ENCODE measurements around the gene ARHGDIG. TPM values are rescaled to one million over a fixed set of nuclear protein-coding genes. Genes with fewer than 3 reads are reported as not detected.

Gene ARHGDIG
- total and polyA plus RNA-seq, 2 of the 4 experiments (the other 2 are of a cell fraction): 0.24 to 0.36 TPM

DNA sequence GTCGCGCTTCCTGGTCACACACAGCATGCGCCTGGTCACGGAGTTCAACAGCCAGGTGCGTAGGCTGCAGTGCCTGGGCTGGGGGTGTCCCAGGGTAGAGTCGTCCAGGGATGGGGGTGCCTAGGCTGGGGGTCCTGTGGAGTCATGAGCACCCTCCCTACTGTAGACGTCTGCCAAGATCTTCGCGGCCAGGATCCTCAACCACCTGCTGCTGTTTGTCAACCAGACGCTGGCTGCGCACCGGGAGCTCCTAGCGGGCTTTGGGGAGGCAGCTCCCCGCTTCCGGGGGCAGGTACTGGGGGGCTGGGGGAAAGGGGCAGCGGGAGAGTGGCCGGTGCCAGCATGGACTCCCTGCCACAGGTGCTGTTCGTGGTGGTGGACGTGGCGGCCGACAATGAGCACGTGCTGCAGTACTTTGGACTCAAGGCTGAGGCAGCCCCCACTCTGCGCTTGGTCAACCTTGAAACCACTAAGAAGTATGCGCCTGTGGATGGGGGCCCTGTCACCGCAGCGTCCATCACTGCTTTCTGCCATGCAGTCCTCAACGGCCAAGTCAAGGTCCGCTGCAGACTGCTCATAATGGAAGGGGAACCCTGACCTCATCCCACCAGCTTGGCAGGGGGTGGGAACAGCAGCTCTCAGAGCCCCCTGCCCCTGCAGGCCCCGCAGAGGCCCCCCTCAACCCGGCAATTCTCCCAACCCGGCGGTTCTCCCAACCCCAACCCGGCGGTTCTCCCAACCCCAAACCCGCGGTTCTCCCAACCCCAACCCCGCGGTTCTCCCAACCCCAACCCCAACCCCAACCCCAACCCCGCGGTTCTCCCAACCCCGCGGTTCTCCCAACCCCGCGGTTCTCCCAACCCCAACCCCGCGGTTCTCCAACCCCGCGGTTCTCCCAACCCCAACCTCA, 5.0 kb downstream of the ARHGDIG start:
- intact Hi-C loops (cut with micrococcal nuclease) (no loop called here), dilution Hi-C loops (cut with HindIII; ENCODE audit: low sequenced_read_pairs, unreplicated experiment) (no loop called here)
- H2BK20ac ChIP-seq (ENCODE audit: low read depth, low read length): no peak overlapping the region
- TF ChIP-seq RCOR1 (IDR thresholded peaks at IDR 0.05; ENCODE audit: insufficient replicate concordance, low read length) (no peak), CHD1 (IDR thresholded peaks at IDR 0.05; ENCODE audit: low read depth, low read length) (no peak), MAFK (IDR thresholded peaks at IDR 0.05; ENCODE audit: low read depth, low read length) (no peak), POLR2A (IDR thresholded peaks at IDR 0.05; ENCODE audit: low read depth, low read length) (no peak), FOS (IDR thresholded peaks at IDR 0.05; ENCODE audit: low read depth, low read length) (no peak), SMC3 (IDR thresholded peaks at IDR 0.05; ENCODE audit: low read depth, low read length) (no peak), MXI1 (IDR thresholded peaks at IDR 0.05; ENCODE audit: borderline replicate concordance, low read depth, low read length) (no peak), RFX5 (IDR thresholded peaks at IDR 0.05; ENCODE audit: low read depth, low read length) (no peak), BHLHE40 (IDR thresholded peaks at IDR 0.05; ENCODE audit: low read depth, low read length) (no peak), CEBPB (IDR thresholded peaks at IDR 0.05; ENCODE audit: low read depth, low read length) (no peak), MAZ (IDR thresholded peaks at IDR 0.05; ENCODE audit: borderline replicate concordance, low read depth, low read length) (no peak), NFE2L2 (IDR thresholded peaks at IDR 0.05; ENCODE audit: low read depth, low read length) (no peak)
- TF ChIP-seq, protein P1, sequence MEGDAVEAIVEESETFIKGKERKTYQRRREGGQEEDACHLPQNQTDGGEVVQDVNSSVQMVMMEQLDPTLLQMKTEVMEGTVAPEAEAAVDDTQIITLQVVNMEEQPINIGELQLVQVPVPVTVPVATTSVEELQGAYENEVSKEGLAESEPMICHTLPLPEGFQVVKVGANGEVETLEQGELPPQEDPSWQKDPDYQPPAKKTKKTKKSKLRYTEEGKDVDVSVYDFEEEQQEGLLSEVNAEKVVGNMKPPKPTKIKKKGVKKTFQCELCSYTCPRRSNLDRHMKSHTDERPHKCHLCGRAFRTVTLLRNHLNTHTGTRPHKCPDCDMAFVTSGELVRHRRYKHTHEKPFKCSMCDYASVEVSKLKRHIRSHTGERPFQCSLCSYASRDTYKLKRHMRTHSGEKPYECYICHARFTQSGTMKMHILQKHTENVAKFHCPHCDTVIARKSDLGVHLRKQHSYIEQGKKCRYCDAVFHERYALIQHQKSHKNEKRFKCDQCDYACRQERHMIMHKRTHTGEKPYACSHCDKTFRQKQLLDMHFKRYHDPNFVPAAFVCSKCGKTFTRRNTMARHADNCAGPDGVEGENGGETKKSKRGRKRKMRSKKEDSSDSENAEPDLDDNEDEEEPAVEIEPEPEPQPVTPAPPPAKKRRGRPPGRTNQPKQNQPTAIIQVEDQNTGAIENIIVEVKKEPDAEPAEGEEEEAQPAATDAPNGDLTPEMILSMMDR (conservative IDR thresholded peaks at IDR 0.05; ENCODE audit: low read depth, low read length): no peak
- TF ChIP-seq, protein P2, sequence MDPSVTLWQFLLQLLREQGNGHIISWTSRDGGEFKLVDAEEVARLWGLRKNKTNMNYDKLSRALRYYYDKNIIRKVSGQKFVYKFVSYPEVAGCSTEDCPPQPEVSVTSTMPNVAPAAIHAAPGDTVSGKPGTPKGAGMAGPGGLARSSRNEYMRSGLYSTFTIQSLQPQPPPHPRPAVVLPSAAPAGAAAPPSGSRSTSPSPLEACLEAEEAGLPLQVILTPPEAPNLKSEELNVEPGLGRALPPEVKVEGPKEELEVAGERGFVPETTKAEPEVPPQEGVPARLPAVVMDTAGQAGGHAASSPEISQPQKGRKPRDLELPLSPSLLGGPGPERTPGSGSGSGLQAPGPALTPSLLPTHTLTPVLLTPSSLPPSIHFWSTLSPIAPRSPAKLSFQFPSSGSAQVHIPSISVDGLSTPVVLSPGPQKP (IDR thresholded peaks at IDR 0.05; ENCODE audit: borderline replicate concordance, low read depth, low read length): no peak
- TF ChIP-seq, protein P3, sequence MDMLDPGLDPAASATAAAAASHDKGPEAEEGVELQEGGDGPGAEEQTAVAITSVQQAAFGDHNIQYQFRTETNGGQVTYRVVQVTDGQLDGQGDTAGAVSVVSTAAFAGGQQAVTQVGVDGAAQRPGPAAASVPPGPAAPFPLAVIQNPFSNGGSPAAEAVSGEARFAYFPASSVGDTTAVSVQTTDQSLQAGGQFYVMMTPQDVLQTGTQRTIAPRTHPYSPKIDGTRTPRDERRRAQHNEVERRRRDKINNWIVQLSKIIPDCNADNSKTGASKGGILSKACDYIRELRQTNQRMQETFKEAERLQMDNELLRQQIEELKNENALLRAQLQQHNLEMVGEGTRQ (IDR thresholded peaks at IDR 0.05; ENCODE audit: low read depth, low read length): no peak

More for the DNA sequence above, 5.0 kb downstream of the ARHGDIG start:
- no peak overlapping the region for H2BK15ac ChIP-seq (ENCODE audit: low read depth, low read length)
- H2AFZ ChIP-seq (replicated peaks; ENCODE audit: low read length, poor library complexity): no peak overlapping the region
- H4K8ac ChIP-seq (ENCODE audit: low read depth in 2 of 2, low read length in 2 of 2): no peak overlapping the region
- H3K14ac ChIP-seq (replicated peaks; ENCODE audit: low read depth, low read length): no peak overlapping the region
- peaks cover 16% of the 10 kb centered on the region for H3K27me3 ChIP-seq (ENCODE audit: control insufficient read depth, insufficient read depth, low read length)
- H2AK5ac ChIP-seq (ENCODE audit: low read depth, low read length): no peak overlapping the region
- H2BK120ac ChIP-seq (ENCODE audit: low read depth, low read length): no peak overlapping the region
- H3K4ac ChIP-seq (ENCODE audit: low read depth, low read length): no peak overlapping the region
- no TSS peak for BruUV-seq (replicated peaks)
- no peak overlapping the region for H3K27ac ChIP-seq (ENCODE audit: insufficient read depth, low read length)
- no peak overlapping the region for H2BK5ac ChIP-seq (ENCODE audit: low read depth, low read length, poor library complexity, severe bottlenecking)
- H3K4me2 ChIP-seq (ENCODE audit: low read depth, low read length): no peak overlapping the region
- H3K9me3 ChIP-seq (ENCODE audit: control insufficient read depth, insufficient read depth, low read length): no peaks in the 10 kb centered on the region
- no peaks in the 10 kb centered on the region for H3K9me1 ChIP-seq (ENCODE audit: insufficient read depth, low read length)
- 96% methylated on average over 19 of the region's 48 CpGs; no CpG with 5 or more reads in 1 of the 2 experiments for WGBS, 2 experiments (ENCODE audit: extremely low coverage in 2 of 2, insufficient read length in 1 of 2)
- CTCF ChIA-PET: no interaction called here
- no peaks in the 10 kb centered on the region for H3K4me1 ChIP-seq (ENCODE audit: control insufficient read depth, insufficient read depth, low read length)
- POLR2A ChIA-PET (ENCODE audit: unreplicated experiment): no interaction called here
- DNase-seq (no peak), ATAC-seq (ENCODE audit: low read depth) (no peak)
- no peak overlapping the region for H3K23ac ChIP-seq (ENCODE audit: low read depth, low read length)
- H4K20me1 ChIP-seq (ENCODE audit: insufficient read depth, low read length): no peaks in the 10 kb centered on the region; the same call in 1 of the 2 replicates
- H3K18ac ChIP-seq (ENCODE audit: low read depth, low read length): no peak overlapping the region
- peaks cover 25% of the 10 kb centered on the region; the same call in 1 of the 2 replicates for H3K36me3 ChIP-seq (ENCODE audit: control insufficient read depth, insufficient read depth, low read length)
- no peak overlapping the region for H3K56ac ChIP-seq (ENCODE audit: extremely low read depth, insufficient read depth, low read length)
- H3K4me3 ChIP-seq (ENCODE audit: insufficient read depth, low read depth, low read length): no peak overlapping the region
- no peak overlapping the region for H3K9ac ChIP-seq (ENCODE audit: low read depth, low read length)
- no peak overlapping the region for H4K5ac ChIP-seq (ENCODE audit: low read depth, low read length)
- in situ Hi-C loops (cut with MboI; ENCODE audit: low sequenced_read_pairs): no loop called here
- H2AK9ac ChIP-seq (replicated peaks; ENCODE audit: low read depth, low read length, poor library complexity): no peak overlapping the region
- H4K91ac ChIP-seq (ENCODE audit: insufficient read depth, low read depth, low read length): no peak overlapping the region
- no peaks in the 10 kb centered on the region for H3K79me1 ChIP-seq (ENCODE audit: low read depth in 1 of 2, low read length in 2 of 2)
